Stomach (tissue), 4 donors: Measurements from ENCODE around the gene PARG.

ENCODE experiments used
- EP300 ChIP-seq: sonication (generic); formaldehyde crosslinking; IDR thresholded peaks from one replicate; pipeline ENCODE4 v1.6.1; 2017; ENCODE audit warnings: antibody characterized with exemption
- POLR2A ChIP-seq, 4 donors: fragments of 450-650 bp; IDR thresholded peaks; one replicate each; pipeline ENCODE4 v1.6.1; 2016; ENCODE audit warnings: antibody characterized with exemption in 4 of 4, control low read depth in 2 of 4, mild to moderate bottlenecking in 1 of 4, moderate library complexity in 1 of 4
- POLR2AphosphoS5 ChIP-seq, 3 donors: sonication (generic); formaldehyde crosslinking; IDR thresholded peaks; one replicate each; pipeline ENCODE4 v1.6.1; 2016; ENCODE audit warnings: antibody characterized with exemption in 3 of 3
- TF ChIP-seq, protein P1 (sequence below), 7 experiments: fragments of 450-650 bp in 4 of 7; fragments of 200-600 bp in 3 of 7; sonication (generic) in 3 of 7; IDR thresholded peaks; one replicate each; pipeline ENCODE4 v1.5.1; 2016 to 2019; ENCODE audit warnings: antibody characterized with exemption in 7 of 7, control low read depth in 2 of 7, mild to moderate bottlenecking in 1 of 7

- no peak for TF ChIP-seq POLR2A (IDR thresholded peaks at IDR 0.05)
- no peak for TF ChIP-seq POLR2AphosphoS5 (IDR thresholded peaks at IDR 0.05)
- TF ChIP-seq, protein P1, sequence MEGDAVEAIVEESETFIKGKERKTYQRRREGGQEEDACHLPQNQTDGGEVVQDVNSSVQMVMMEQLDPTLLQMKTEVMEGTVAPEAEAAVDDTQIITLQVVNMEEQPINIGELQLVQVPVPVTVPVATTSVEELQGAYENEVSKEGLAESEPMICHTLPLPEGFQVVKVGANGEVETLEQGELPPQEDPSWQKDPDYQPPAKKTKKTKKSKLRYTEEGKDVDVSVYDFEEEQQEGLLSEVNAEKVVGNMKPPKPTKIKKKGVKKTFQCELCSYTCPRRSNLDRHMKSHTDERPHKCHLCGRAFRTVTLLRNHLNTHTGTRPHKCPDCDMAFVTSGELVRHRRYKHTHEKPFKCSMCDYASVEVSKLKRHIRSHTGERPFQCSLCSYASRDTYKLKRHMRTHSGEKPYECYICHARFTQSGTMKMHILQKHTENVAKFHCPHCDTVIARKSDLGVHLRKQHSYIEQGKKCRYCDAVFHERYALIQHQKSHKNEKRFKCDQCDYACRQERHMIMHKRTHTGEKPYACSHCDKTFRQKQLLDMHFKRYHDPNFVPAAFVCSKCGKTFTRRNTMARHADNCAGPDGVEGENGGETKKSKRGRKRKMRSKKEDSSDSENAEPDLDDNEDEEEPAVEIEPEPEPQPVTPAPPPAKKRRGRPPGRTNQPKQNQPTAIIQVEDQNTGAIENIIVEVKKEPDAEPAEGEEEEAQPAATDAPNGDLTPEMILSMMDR (IDR thresholded peaks at IDR 0.05) = no peak
- TF ChIP-seq EP300 = no peak
Measured at GRCh38 chr10:49791100-49791499, 150.7 kb downstream of the PARG start.
